Measurements from ENCODE around the gene PIERCE2.
"Not testable (repeated sequence)": the region's sequence is repeated elsewhere in the genome, so short reads cannot be mapped to it uniquely, and the experiment has no call there.

The PIERCE2 gene

DNA sequence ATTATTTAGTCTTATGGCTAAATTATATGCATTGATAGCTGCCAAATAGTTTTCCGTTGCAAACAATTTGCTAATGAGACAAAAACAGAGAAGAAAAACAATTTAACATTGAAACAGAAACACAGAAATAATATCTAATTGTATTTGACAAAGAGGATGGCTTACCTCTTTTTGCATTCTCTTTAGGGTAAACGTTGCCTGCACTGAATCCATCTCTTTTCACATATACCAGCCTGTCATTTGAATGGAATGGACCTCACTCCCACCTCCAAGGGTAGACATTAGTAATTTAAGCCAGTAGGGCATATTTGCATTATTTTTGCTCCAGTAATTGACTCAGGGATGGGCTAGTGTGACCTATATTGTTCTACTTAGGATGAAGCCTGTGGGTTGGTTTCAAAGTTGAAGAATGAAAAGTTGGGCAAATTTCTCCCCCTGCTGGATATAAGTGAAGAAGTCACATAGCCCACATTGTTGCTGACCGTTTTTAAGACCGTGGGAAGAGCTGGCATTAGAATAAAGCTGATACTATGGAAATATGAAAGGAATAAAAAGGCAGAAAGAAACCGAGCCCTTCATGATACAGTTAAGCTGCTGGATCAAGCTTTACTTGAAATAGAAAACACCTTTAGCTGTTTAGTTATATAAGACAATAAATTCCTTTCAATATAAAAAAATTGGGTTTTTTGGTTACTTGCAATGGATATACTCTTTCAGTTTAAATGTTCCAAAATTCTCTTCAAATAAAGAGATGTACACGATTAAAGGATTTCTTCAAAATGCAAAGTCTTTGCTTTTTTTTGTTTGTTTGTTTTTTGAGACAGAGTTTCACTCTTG is 26.9 kb downstream of the PIERCE2 start:
- DNase-seq (ENCODE audit: low read depth, low spot score), result peak; percentile 23

DNA sequence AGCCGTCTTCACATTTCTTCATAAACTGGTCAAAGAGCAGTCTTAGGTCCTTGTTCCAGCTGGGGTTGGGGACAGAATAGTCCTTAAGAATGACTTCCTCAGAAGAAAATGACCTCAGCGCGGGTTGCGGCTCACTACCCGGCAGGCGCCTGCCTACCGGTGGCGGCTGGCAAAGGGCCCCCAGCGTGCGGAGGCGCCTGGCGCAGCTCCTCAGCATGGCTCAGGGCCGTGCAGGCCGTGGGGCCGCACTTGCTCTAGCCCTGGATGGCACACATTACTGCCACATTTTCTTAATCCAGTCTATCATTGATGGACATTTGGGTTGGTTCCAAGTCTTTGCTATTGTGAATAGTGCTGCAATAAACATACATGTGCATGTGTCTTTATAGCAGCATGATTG is 34.8 kb downstream of the PIERCE2 start:
- DNase-seq (ENCODE audit: low read depth, low spot score), result not testable (repeated sequence)

- DNase-seq (ENCODE audit: low read depth, low spot score), result not testable (repeated sequence)
Measured at GRCh38 chr15:55445936-55446335, 37.6 kb downstream of the PIERCE2 start.

DNA sequence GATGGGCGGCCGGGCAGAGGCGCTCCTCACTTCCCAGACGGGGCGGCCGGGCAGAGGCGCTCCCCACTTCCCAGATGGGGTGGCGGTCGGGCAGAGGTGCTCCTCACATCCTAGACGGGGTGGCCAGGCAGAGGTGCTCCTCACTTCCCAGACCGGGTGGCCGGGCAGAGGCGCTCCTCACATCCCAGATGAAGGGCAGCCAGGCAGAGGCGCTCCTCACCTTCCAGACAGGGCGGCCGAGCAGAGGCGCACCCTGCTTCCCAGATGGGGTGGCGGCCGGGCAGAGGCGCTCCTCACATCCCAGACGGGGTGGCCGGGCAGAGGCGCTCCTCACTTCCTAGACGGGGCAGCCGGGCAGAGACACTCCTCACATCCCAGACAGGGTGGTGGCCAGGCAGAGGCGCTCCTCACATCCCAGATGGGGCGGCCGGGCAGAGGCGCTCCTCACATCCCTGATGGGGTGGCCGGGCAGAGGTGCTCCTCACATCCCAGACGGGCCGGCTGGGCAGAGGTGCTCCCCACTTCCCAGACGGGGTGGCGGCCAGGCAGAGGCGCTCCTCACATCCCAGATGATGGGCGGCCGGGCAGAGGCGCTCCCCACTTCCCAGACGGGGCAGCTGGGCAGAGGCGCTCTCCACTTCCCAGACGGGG is 38.2 kb downstream of the PIERCE2 start:
- DNase-seq (ENCODE audit: low read depth, low spot score), result not testable (repeated sequence)

DNA sequence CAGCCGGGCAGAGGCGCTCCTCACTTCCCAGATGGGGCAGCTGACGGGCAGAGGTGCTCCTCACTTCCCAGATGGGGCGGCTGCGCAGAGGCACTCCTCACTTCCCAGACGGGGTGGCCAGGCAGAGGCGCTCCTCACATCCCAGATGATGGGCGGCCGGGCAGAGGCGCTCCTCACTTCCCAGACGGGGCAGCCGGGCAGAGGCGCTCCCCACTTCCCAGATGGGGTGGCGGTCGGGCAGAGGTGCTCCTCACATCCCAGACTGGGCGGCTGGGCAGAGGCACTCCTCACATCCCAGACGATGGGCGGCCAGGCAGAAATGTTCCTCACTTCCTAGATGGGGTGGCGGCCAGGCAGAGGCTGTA is 38.7 kb downstream of the PIERCE2 start:
- DNase-seq (ENCODE audit: low read depth, low spot score), result not testable (repeated sequence)

DNA sequence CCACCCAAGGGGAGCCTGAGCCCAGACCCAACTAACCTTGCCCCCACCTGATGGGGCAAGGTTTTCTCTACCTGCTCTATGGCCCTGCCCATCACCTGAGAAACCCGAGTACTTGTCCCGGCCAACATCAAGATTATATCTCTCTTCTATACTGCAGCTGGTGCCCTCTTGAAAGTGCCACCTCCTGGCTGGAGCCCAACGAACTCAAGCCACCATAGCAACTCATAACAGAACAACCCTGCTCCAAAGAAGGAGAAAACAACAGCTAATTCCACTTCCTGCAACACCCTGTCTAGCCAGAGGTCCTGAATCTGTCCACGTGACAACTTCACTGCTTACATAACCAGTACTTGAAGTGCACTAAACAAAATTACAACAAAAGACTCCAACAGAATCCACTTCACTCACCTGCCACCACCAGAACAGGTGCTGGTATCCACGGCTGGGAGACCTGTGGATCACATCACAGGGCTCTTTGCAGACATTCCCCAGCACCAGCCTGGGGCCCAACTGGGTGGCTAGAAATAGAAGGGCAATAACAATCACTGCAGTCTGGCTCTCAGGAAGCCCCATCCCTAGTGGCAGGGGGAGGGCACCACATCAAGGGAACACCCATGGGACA is 49.2 kb downstream of the PIERCE2 start:
- no peak for DNase-seq (ENCODE audit: low read depth, low spot score)

DNA sequence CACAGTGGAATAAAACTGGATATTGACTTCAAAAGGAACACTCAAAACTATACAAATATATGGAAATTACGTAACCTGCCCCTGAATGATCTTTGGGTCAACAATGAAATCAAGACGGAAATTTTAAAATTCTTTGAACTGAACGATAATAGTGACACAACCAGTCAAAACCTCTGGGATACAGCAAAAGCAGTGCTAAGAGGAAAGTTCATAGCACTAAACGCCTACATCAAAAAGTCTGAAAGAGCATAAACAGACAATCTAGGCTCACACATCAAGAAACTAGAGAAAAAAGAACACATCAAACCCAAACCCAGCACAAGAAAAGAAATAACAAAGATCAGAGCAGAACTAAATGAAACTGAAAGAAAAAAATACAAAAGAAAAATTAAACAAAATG is 53.2 kb downstream of the PIERCE2 start:
- DNase-seq (ENCODE audit: low read depth, low spot score), result no peak

DNA sequence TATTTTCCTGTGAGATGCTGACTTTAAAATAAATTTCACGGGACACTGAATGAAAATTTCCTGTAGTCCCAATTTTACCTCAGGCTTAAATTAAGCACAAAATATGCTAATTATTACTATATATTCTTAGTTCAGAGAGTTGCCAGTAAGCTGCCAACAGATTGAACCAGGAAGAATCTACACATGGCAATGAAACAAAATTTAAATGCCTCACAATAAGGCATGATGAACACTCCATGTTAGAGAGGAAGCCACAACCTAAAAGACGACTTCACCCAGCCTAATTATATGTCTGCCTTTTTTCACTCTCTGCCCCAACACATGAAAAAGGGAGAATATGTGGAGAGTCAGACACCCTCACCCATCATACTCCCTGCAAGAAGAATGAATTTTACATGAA is 60.0 kb downstream of the PIERCE2 start:
- DNase-seq (ENCODE audit: low read depth, low spot score), result no peak
